ENCODE data around the gene ELP5.

The ELP5 gene

DNA sequence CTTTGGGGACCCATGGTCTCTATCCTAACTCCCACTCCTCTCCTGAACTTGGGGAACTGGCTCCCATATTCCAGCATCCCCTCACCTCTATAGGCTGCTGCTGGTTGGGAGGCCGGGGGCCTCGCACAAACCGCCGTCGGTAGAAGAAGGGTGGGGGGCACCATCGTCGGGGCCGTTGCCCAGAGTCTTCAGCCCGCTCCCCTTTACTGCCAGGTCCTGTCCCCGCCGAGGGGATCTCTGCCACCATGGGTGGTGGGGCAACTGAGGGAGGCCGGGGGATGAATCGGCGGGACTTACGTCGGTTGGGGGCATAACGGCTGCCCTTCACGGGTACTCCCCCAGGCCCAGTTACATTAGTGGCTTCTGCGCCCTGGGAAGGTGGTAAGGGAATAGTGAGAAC, 38.2 kb downstream of the ELP5 start:
- FAIRE-seq: no peak

DNA sequence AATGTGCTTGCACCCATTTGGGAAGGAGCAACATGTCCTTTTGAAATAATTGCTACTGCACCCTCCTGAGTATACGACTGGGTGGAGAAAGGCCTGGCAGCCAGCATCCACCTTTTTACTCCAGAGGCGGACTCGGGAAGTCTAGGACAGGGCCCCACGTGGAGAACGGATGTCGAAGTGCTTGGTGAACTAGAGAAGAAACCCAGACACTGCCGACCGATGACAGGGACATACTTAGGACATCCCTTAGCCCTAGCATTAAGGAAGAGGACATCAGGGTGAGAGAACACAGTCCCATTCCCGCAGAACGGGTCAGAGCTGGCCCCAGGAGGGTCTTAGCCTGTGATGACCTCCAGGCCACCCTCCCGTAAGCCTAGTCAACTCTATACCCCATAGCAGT, 38.7 kb downstream of the ELP5 start:
- FAIRE-seq: no peak

DNA sequence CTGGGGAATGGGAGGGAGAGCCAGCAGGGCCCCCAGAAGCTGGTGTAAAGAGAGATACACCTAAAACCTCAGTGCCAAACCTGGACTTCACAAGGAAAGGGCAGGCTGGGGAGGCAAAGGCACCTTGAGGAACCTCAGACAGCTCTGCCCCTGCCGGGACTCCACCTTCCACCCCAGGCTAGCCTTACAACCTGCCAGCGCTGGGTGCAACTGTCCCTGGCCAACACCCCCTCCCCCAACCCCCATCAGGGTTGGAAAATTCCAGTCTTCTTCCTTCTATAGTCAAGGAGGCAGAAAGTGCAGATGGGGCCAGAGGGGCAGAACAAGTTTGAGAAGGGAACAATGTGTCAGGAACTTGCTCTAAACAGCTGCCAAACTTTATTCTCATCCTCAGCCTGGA, 40.2 kb downstream of the ELP5 start:
- no peak for FAIRE-seq

DNA sequence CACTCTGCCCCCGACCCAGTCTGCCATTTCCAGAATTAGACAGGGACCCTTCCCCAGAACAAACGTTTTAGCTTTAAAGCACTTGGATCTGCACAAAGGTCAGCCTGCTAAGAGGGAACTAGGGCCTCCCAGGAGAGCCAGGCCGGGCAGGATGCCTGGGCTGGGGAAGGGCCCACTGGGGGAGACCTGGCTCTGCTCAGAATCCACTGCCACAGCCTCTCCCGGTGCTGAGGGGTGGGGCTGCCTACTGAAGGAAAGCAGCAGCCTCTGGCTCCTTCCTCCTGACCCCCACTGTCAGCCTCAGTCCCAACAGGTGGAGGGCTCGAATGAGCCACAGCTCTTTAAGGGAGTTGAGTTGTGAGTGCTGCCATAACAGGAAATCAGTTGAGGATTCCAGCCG, 40.7 kb downstream of the ELP5 start:
- no peak for FAIRE-seq

DNA sequence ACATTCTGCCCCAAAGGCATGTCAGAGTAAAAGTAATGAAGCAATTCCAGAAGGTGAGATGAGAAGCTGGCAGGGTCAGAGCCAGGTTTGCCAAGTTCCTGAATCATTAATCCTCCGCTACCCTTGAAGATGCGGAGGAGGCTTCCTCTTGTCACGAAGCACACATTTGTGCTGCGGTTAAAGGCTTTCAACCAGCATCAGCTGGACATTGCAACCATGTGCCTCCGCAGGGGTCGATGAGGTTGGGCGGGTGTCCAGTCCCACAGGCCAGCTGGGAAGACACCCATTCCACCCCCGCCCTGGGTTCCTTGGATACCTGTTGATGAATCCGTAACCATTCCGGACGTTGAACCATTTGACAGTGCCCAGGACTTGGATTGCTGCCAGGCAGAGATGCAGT, 41.1 kb downstream of the ELP5 start:
- FAIRE-seq: no peak

DNA sequence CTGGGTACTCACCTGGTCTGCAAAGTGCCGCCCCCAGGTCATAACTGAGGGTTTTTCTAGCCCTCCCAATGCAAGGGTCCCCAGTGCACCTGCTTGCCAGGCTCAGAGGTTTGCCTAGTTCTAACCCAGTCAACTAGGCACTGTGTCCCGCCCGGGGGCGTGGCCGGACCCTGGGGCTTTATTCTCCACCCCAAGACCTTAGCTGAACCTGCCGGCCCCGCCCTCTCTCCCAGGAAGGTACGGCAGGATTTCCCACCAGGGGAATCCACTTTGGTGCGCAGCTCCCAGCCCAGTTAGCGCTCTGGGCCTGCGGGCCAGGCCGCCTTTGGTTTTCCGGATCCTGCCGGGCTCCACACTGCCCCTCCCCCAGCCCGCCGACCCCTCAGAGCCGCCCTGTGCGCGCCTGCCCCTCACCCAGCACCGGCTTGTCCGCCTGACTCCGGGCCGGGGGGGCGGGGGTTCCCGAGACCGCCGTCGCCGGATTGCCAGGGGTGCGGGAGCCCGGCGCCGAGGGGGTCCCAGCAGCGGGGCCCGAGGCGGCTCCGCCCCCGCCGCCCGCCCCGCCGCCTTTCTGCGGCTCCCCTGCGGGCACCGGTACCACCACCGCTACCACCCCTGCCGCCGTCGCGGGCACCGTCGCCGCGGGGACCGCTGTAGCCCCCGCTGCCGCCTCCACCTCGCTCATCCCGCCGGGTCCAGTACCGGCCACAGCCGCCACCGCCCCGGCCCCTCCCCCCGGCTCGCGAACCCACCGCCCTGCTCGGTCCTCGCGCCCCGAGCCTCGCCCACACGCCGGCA, 42.0 kb downstream of the ELP5 start:
- FAIRE-seq: no peak

DNA sequence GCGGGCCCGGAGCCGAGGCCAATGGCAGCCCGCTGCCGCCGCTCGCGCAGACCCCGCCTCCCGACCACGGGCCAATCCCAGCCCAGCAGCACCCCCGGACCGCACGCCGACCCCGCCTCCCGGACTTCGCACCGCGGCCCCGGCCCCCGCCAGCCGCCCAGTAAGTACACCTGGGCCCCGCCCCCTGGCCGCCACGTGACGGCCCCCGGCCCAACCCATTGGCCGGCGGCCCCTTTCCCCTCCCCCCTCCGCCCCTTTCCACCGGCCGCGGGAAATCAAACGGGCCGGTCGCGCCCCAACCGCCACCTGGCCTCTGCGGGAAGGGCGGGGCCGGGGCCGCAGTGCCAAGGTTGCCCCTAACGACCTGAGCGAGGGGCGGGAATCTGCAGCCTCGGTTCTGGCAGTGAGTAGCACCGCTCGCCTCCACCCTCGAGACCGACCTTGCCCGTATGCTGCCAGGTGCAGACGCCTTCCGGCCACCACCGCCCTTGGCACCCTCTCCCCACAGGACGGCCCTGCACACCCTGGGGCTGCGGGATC, 42.7 kb downstream of the ELP5 start, which contains the start of gene YBX2:
YBX2 (minus strand) TSS at position 26 of the 540 bp plus-strand sequence. CDS start 139 bp downstream, outside the sequence.
- no peak for FAIRE-seq

DNA sequence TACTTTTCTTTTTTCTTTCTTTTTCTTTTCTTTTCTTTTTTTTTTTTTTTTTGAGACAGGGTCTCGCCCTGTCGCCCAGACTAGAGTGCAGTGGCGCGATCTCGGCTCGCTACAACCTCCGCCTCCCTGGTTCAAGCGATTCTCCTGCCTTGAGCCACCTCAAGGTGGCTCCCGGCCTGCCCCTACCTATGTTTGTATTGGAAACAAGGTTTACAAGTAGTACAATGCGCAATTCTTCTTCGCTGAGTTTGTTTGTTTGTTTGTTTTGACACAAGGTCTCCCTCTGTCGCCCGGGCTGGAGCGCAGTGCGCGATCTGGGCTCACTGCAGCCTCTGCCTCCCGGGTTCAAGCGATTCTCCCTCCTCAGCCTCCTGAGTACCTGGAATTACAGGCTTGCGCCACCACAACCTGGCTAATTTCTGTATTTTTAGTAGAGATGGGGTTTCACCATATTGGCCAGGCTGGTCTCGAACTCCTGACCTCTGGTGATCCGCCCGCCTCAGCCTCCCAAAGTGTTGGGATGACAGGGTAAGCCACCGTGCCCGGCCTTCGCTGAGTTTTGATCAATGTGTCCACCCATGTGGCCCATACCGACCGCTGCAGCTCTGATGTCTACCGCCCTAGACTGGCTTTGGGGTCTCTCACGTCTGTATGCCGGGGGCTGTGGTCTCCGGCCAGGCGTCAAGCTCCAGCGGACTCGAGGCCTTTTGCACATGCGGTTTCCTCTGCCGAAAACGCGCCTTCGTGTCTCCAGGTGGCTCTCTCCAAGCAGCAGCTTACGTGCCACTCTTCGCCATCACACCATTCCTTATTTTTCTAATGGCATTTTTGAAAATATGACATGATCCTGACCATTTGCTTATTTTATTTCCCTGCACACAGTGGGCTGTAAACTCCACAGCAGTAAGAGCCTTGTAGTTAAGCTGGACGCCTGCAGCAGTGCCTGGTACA, 43.5 kb downstream of the ELP5 start:
- no peak for FAIRE-seq

DNA sequence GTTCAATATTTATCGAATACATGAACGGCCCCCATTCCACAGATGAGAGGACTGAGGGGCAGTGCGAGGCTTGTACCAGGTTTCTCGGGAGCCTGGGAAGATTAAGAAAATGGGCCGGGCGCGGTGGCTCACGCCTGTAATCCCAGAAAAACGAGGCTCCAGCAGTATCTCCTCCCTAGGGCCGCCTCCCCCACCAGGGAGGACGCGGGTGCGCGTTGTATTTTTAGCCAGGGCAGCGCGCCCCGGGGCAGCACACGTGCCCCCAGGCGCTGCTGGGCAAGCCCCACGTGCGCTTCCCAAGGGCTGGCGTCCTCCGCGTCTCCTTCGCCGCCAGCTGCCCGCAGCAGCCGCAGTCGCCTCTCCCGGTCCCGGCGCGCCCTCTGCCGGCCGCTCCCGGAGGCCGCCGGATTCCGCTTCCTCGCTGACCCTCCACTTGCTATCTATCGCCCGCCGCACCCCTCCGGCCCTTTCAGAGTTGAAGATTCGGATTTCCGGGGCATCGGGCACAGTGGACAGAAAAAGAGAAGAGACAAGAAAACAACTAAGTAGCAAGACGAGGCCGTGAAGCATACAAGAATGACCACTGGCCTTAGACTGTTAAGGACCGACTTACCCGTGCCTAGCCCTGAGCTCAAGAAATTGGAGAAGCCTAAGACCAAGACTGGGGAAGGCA, 44.3 kb downstream of the ELP5 start:
- FAIRE-seq: no peak

DNA sequence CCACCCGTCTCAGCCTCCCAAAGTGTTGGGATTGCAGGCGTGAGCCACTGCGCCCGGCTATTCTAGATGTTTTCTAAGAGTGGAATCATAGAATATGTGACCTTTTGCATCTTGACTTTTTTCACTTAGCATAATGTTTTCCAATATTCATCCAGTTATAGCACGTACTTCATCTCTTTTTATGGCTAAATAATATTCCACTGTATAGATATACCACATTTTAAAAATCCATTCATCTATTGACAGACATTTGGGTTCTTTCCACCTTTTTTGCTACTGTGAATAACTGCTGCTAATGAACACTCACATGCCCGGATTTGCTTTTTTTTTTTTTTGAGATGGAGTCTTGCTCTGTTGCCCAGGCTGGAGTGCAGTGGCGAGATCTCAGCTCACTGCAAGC, 52.2 kb downstream of the ELP5 start:
- no peak for FAIRE-seq

DNA sequence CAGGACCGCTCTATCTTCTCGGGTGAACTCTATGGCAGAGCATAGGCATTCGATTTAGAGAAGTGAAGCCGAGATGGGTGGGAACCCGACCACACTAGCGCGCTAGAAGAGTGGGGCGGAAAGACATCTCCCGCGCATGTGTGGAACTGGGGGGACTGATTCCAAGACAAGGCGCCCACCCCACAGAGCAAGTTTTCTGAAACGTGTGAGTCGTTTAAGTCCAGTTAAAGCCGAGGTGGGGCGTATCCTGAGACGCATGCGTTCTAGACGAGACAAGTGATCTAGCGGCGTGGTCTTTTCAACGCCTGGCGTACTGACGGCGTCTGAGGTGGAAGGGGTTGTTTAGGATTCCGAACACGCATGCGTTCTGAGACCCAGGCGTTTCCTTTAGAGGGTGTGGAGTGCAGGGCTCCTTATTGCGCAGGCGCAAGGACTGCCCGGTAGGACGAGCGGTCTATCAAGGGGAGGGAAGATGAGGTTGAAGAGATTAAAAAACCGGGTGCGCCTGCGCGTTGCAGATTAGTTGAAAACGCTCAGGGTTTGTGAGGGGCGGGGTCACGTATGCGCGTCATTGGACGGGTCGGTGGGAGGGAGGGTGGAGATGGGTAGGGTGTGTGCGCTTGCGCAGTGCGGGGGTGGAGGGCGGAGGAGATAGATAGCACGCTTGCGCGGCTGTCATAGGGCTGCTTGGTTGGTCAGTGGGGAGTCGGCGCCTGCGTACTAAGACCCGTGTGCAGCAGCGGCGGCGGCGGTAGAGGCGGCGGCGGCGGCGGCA, 55.1 kb downstream of the ELP5 start, which contains the start of gene EIF5A:
EIF5A (plus strand) TSS at position 718 of the 775 bp plus-strand sequence. CDS start 2,008 bp downstream, outside the sequence.
- FAIRE-seq: peak; percentile 65

DNA sequence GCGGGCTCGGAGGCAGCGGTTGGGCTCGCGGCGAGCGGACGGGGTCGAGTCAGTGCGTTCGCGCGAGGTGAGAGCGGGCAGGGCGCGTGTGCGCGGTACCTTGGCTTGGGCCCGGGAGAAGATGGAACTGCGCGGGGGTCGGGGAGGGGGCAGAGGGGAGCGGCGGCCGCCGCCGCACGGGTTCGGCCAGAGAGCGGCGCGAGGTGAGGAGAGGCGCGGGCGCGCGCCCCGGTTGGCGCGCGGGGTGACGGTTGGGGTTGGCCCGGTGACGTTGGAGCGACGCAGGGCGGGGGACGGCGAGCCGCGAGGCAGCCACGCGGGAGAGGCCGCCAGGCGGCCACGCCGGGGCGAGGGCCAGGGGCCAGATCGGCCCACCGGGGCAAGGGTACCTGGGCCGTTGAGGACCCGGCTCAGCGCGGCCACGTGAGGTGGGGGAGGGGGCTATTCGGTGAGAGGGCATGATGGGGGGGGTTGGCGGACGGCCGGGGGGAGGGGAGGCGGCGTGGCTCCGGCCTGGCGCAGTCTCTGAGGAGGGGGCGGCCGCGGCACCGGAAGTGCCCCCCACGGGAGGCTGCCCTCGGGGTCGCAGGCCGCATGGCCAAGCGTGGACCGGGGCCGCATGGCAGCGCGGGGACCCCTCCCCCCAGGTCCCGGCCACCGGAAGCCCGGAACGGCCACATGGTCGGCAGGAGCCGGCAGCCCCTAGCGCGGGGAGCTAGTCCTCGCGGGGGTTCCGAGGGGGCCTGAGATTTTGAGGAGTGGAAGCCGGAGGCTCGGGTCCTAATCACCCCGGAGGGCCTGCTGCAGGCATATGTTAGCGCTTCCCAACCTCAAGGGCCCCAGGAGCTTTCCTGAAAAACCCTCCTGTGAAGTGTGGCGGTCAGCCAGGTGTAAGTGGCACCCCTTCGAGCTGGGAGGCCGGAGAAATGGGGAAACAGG, 55.9 kb downstream of the ELP5 start:
- FAIRE-seq: no peak

DNA sequence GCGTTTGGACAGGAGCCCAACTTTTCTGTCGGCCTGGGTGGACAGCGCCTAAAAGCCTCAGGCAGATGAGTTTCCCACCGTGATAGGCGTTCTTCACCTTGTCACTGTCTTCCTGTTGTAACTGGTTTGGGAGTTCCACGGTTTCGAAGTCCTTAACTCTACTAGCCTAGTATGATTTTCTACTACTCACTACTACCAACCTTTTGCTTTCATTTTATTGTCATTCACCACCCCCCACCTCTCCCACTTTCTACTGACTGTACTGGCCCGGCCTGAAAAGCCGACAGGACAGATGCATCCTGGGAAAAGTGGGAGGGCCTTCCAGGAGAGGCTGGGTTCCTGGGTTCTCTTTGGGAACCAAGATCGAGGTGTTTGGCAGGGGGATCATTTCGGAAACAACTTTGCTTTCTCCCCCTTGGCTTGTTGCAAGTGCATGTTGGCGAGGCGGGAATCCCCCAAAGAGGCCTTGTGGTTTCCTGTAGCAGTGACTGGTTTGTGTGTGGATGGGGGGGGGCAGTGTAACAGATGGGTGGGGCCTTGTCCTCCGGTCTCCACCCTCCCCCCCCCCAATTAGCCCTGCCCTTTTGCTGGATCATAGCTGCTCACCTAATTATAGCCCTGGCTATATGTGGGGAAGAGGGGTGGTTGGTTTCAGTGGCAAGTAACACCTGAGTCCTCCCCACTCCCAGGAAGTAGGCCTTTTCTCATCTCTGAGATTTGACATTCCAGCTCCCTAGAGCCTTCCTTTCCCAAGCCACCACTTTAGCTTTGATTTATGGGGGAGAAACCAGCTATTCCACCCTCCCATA, 56.8 kb downstream of the ELP5 start:
- no peak for FAIRE-seq
